Mucosa of rectum (tissue), 2 donors: ENCODE measurements around the gene PPP1R16B.
A peak's percentile ranks its signal among the peaks of the same experiment; 100 is the strongest.

Experiments used
- H3K27ac ChIP-seq, 2 donors: one replicate each; pipeline ENCODE4 v1.7.0; 2013; ENCODE audit warnings: inconsistent platforms in 2 of 2, low read depth in 2 of 2, low read length in 2 of 2
- H3K27me3 ChIP-seq, 2 donors: one replicate each; pipeline ENCODE4 v1.7.0; 2013; ENCODE audit warnings: low read length in 2 of 2; ENCODE audit not compliant: control insufficient read depth in 2 of 2, insufficient read depth in 2 of 2
- H3K36me3 ChIP-seq, 2 donors: one replicate each; pipeline ENCODE4 v1.7.0; 2013; ENCODE audit warnings: low read length in 2 of 2; ENCODE audit not compliant: control insufficient read depth in 2 of 2, insufficient read depth in 2 of 2
- H3K4me1 ChIP-seq, 2 donors: one replicate each; pipeline ENCODE4 v1.7.0; 2013; ENCODE audit warnings: low read length in 2 of 2, mild to moderate bottlenecking in 1 of 2; ENCODE audit not compliant: control insufficient read depth in 2 of 2, insufficient read depth in 2 of 2
- H3K4me3 ChIP-seq, 2 donors: one replicate each; pipeline ENCODE4 v1.7.0; 2013; ENCODE audit warnings: low read length in 2 of 2
- H3K9ac ChIP-seq, 2 donors: one replicate each; pipeline ENCODE4 v1.7.0; 2013; ENCODE audit warnings: low read length in 2 of 2, low read depth in 1 of 2, mild to moderate bottlenecking in 1 of 2
- H3K9me3 ChIP-seq, 2 donors: one replicate each; pipeline ENCODE4 v1.7.0; 2013; ENCODE audit warnings: low read length in 2 of 2; ENCODE audit not compliant: control insufficient read depth in 2 of 2
- donor health status: healthy.
- donor health status: Normal muscosa, but diverticular disease.

PPP1R16B gene

DNA sequence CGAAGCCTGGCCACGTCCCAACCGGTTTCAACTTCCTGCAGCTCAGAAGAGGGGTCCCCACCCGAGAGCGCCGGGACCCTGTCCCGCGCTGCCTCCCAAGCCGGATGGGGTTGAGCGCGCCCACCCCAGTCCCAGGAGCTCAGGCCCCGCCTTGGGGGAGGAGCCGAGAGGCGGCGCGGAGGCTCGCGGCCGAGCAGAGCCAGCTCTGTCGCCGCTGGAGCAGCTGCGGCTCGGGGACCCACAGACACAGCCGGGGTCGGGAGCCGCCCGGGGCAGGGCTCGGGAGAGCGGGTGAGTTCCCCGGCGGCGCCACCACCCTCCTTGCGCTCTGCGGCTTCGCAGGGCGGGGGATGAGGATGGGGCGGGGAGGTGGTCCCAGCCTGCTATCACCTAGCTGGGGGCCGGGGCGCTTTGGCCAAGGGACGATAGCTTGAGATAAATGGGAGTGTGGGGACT is at the start of gene PPP1R16B:
PPP1R16B (plus strand) TSS at position 196 of the 456 bp plus-strand sequence. CDS start 30,229 bp downstream, outside the sequence.
- Histone ChIP-seq H3K9ac (peak within 1 kb of the TSS; percentile 47 to 63), H3K4me1 (peaks cover 4 to 15% of the 10 kb centered on the region in 2 donors), H3K27ac (peak within 1 kb of the TSS; percentile 68 to 85), H3K9me3 (no peaks in the 10 kb centered on the region), H3K36me3 (no peaks in the 10 kb centered on the region), H3K27me3 (peaks cover 13 to 23% of the 10 kb centered on the region in 2 donors), H3K4me3 (peak within 1 kb of the TSS; percentile 55 to 71)

DNA sequence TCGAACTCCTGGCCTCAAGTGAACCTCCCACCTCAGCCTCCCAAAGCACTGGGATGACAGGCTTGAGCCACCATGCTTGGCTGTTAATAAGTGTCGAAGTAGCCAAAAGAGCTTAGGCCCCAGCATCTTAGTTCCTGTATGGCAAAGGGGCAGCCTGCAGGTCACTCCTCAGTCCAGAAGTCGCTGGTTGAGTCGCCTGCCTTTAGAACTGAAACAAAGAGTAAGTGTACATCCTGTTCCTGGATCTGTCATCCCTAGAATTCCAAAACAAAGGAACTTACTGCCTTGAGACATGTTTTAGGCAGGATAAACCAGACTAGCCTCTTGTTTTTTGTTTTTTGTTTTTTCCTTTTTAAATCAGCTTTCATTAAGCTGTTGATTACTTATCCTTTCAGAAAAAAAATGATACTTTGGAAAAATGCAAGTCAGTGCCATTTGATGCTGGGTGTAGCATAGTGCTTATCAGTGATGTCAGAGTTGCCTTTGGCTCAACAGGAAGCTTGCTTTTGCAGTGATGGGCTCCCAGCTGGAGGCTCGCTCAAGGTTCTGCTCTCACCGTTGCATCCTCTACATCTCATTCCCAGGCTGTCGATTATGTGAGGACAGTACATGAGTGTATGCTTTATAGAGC is 48.2 kb upstream of the PPP1R16B start:
- peaks cover 42 to 73% of the 10 kb centered on the region in 2 donors for H3K36me3 ChIP-seq
- no peak overlapping the region for H3K27ac ChIP-seq

DNA sequence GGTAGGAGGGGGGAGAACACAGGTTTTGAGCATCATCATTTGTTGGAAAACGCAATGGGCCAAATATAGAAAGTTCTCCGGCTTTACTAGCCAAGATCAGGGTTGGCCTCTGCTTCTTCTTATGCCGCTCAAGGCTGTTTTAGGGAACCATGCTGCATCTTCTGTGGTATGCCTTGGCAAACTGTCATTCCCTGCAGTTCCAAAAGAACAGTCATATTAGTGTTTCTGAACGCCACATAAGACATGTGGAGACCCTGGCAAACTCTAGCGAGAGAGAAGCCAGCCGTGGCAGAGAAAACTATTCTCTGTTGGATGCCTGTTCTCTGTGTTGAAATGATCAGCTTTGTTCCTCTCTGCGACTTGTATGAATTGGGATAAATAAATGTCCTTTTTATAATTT is 46.4 kb upstream of the PPP1R16B start:
- H3K36me3 ChIP-seq, result peaks cover 50 to 81% of the 10 kb centered on the region in 2 donors
- H3K9ac ChIP-seq, result no peak overlapping the region

More for the DNA sequence above, 48.2 kb upstream of the PPP1R16B start:
- Histone ChIP-seq H3K27me3 (no peaks in the 10 kb centered on the region), H3K4me1 (no peaks in the 10 kb centered on the region), H3K9me3 (no peaks in the 10 kb centered on the region), H3K9ac (no peak overlapping the region), H3K4me3 (no peak overlapping the region)

DNA sequence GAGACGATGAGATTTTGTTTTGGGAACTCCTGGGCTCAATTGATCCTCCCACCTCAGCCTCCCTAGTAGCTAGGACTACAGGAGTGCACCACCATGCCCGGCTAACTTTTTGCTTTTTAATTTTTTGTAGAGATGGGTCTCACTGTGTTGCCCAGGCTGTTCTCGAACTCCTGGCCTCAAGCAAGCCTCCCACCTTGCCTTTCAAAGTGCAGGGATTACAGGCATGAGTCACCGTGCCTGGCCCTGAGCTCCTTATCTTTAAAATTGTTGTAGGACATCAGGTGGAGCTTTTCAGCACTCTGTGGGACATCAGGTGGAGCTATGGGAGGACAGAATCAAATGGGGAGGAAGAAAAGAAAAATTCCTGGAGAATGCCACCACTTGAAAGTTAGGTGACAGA is 44.5 kb upstream of the PPP1R16B start:
- peaks cover 51 to 82% of the 10 kb centered on the region in 2 donors for H3K36me3 ChIP-seq

More for the DNA sequence above, 46.4 kb upstream of the PPP1R16B start:
- no peak overlapping the region for H3K4me3 ChIP-seq
- H3K27ac ChIP-seq, result no peak overlapping the region
- H3K27me3 ChIP-seq, result no peaks in the 10 kb centered on the region
- no peaks in the 10 kb centered on the region for H3K9me3 ChIP-seq
- no peaks in the 10 kb centered on the region for H3K4me1 ChIP-seq

DNA sequence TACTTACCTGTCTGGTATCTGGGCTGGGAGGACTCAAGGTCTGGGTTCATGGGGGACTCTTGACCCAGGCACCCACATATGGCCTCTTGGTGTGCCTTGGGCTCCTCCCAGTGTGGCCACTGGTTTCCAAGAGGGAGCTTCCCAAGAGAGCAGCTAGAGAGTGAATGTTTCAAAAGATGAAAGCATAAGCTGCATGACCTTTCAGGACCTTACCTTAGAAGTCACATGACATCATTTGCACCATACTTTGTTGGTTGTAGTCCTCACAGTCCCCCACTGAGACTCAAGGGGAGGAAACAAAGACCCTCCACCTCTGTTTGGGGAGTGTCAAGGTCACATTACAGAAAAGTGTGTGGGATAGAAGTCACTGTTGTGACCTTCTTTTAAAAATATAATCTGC is 43.3 kb upstream of the PPP1R16B start:
- Histone ChIP-seq H3K9ac (no peak overlapping the region), H3K27ac (no peak overlapping the region), H3K27me3 (no peaks in the 10 kb centered on the region), H3K9me3 (no peaks in the 10 kb centered on the region), H3K4me3 (no peak overlapping the region), H3K4me1 (no peaks in the 10 kb centered on the region), H3K36me3 (peaks cover 51 to 82% of the 10 kb centered on the region in 2 donors)

More for the DNA sequence above, 44.5 kb upstream of the PPP1R16B start:
- no peak overlapping the region for H3K4me3 ChIP-seq
- no peak overlapping the region for H3K27ac ChIP-seq
- no peaks in the 10 kb centered on the region for H3K9me3 ChIP-seq
- H3K4me1 ChIP-seq, result no peaks in the 10 kb centered on the region
- H3K9ac ChIP-seq, result no peak overlapping the region
- no peaks in the 10 kb centered on the region for H3K27me3 ChIP-seq

DNA sequence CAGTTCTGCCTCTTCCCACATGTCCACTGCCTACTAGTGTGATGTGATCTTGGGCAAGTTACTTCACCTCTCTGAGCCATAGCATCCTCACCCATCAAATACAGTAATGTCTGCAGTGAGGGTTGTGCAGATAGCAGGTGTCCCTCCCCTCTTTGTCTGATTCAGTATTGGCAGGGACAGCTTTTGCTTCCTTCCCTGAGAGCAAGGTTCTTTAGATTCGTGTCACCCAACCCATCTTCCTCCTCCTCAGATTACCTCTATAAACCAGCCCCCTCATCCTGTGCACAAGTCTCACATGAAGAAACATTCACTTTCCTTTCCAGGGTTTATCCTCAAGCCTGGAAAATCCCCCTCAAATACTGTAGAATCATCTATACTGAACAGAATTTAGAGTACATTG is 41.9 kb upstream of the PPP1R16B start:
- no peak overlapping the region for H3K9ac ChIP-seq
- H3K27ac ChIP-seq, result no peak overlapping the region
- H3K4me3 ChIP-seq, result no peak overlapping the region
- H3K27me3 ChIP-seq, result no peaks in the 10 kb centered on the region
- no peaks in the 10 kb centered on the region for H3K9me3 ChIP-seq
- H3K4me1 ChIP-seq, result no peaks in the 10 kb centered on the region
- peaks cover 57 to 90% of the 10 kb centered on the region in 2 donors for H3K36me3 ChIP-seq

DNA sequence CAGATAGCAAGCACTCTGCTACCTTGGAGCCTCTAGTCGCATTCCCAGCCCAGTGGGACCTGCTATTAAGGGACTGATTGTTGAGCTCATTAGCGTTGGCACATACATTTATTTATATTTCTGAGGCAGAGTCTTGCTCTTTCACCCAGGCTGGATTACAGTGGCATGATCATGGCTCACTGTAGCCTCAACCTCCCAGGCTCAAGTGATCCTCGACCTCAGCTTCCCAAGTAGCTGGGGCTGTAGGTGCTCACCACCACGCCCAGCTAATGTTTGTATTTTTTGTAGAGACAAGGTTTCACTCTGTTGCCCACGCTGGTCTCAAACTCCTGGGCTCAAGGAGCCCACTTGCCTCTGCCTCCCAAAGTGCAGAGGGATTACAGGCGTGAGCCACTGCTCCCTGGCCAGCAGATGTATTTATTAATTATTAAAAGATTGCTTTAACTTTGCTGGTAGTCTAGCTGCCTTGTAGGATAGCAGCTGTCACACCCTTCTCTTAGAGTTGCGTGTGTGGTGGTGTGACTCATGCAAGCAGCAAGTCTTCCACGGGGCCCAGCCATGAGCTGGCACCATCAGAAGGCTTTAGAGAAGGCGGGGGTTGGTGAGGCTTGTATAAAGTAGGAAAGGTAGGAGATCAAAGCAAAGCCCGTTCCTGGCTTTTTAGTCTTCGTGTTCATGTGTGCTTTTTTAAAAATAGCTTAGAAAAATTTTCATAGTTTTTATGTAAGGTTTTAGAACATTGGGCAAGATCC is 40.8 kb upstream of the PPP1R16B start:
- Histone ChIP-seq H3K4me3 (no peak overlapping the region), H3K27me3 (no peaks in the 10 kb centered on the region), H3K4me1 (no peaks in the 10 kb centered on the region), H3K27ac (no peak overlapping the region), H3K9me3 (no peaks in the 10 kb centered on the region), H3K9ac (no peak overlapping the region), H3K36me3 (peaks cover 53 to 91% of the 10 kb centered on the region in 2 donors)

DNA sequence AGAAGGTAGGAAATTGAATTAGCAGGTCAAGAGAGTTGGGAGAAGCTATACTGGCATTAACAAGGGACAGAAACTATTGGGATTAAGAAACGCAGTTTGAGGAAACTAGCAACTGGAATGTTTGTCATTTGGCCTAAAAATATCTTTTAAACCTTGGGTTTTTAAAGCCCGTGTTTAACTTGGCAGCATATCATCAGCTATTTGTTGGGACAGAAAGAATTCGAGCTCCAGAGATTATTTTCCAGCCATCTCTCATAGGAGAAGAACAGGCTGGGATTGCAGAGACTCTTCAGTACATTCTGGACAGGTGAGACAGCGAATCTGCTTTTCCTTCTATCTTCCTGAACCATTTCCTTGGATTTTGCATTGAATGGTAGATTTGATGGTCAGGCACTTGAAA is 39.4 kb upstream of the PPP1R16B start:
- no peaks in the 10 kb centered on the region for H3K9me3 ChIP-seq
- H3K36me3 ChIP-seq, result peaks cover 51 to 87% of the 10 kb centered on the region in 2 donors
- no peaks in the 10 kb centered on the region for H3K4me1 ChIP-seq
- no peaks in the 10 kb centered on the region for H3K27me3 ChIP-seq
- no peak overlapping the region for H3K9ac ChIP-seq
- no peak overlapping the region for H3K27ac ChIP-seq
- no peak overlapping the region for H3K4me3 ChIP-seq

DNA sequence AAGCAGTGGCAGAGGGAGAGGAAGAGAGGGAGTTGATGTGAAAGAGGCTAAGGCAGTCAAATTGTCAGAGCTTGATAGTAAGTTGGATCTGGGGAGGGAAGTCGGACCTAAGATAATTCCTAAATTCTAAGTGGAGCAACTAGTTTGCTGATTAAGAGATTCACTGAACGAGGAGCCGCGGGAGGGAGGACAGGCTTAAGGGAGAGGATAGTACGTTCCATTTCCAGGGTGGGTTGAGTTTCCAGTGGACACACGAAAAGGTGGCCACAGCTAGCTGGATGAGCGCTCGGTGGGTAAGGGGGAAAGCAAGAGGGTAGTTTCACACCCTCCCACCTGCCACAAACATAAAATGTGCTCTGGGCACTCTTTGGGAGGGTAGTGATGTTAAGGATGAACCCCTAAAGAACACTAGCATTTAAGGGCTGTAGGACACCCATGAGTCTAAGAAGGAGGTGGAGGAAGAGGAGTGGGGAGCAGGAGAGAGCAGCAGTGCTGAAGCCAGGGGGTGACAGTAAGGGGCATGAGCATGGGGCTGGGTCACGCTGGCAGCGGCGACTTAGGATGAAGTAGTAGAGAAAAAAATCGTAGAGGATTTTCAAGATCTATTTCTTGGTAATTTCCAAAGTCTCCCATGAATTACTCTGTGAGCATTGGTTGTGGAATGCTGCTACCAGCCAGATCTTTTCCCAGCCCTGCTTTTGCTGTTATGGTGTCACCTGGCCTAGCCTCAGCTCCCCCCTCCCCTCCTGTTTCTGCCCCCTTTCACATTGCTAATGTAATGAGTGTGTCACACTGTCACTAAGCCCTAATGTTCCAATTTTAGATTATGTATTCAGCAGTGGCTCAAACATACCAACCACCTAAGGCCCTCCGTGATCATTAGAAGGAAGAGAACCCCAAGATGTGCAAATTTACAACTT is 35.9 kb upstream of the PPP1R16B start:
- Histone ChIP-seq H3K4me1 (no peaks in the 10 kb centered on the region), H3K4me3 (no peak overlapping the region), H3K36me3 (peaks cover 58 to 74% of the 10 kb centered on the region in 2 donors), H3K27me3 (no peaks in the 10 kb centered on the region), H3K9ac (no peak overlapping the region), H3K9me3 (no peaks in the 10 kb centered on the region), H3K27ac (no peak overlapping the region)
